Measurements from ENCODE around the gene TMEM127.

TMEM127 gene

DNA sequence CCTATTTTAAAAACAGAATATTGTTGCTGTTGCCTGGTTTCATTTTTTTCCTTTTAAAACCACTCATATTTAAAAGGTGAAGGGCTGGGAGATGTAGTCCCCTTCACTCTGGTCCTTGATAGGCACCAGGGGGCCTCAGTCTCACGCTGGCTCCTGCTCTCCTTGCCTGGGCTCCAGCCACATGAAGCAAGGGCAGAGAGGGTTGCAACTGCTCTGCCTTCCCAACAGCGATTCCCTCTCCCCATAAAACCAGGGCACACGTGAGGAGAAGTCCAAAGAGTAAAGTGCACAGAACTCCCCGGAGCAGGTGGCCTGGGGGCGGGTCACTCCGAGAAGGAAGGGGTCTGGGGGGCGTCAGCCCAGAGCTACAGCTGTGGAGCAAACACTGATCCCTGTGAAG lies 12.8 kb downstream of the TMEM127 start:
- DNase-seq (ENCODE audit: low read depth, low spot score) = no peak
- no CpG with 5 or more reads among the region's 7 CpGs for WGBS (ENCODE audit: insufficient coverage, insufficient read length)
- Histone ChIP-seq H3K27me3 (ENCODE audit: control insufficient read depth, insufficient read depth, low read length) (no peaks in the 10 kb centered on the region), H3K36me3 (ENCODE audit: control insufficient read depth, insufficient read depth, low read length) (peaks cover 13% of the 10 kb centered on the region; the same call in 1 of the 2 replicates), H3K9me3 (ENCODE audit: control insufficient read depth, insufficient read depth, low read length) (no peaks in the 10 kb centered on the region), H3K4me1 (ENCODE audit: control insufficient read depth, insufficient read depth, low read length) (no peaks in the 10 kb centered on the region), H3K4me3 (ENCODE audit: low read length) (no peak overlapping the region; the same call in 1 of the 2 replicates), H3K27ac (ENCODE audit: low read length) (no peak overlapping the region)

DNA sequence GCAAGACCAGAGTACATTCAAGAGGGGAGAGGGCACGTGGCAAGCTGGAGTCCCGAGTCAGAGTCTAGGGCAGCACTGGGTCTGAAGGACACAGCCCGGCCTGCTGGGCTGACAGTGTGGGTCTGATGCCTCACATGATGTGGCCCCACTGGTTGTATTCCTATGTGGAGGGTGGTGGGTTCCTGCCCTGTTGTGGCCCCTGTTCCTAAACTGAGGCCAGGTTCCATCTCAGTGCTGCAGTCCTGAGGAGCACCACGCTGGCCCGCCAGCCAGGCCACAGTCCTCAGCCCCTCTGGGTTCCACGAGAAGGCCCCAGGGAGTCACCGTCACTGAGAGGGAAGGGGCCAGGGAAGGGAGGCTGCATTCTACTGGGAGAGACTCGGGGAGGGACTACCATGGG lies 13.3 kb downstream of the TMEM127 start:
- Histone ChIP-seq H3K27me3 (ENCODE audit: control insufficient read depth, insufficient read depth, low read length) (no peaks in the 10 kb centered on the region), H3K4me1 (ENCODE audit: control insufficient read depth, insufficient read depth, low read length) (no peaks in the 10 kb centered on the region), H3K36me3 (ENCODE audit: control insufficient read depth, insufficient read depth, low read length) (peaks cover 13% of the 10 kb centered on the region; the same call in 1 of the 2 replicates), H3K27ac (ENCODE audit: low read length) (no peak overlapping the region), H3K4me3 (ENCODE audit: low read length) (no peak overlapping the region), H3K9me3 (ENCODE audit: control insufficient read depth, insufficient read depth, low read length) (no peaks in the 10 kb centered on the region)
- no CpG with 5 or more reads among the region's 8 CpGs for WGBS (ENCODE audit: insufficient coverage, insufficient read length)
- no peak for DNase-seq (ENCODE audit: low read depth, low spot score)

DNA sequence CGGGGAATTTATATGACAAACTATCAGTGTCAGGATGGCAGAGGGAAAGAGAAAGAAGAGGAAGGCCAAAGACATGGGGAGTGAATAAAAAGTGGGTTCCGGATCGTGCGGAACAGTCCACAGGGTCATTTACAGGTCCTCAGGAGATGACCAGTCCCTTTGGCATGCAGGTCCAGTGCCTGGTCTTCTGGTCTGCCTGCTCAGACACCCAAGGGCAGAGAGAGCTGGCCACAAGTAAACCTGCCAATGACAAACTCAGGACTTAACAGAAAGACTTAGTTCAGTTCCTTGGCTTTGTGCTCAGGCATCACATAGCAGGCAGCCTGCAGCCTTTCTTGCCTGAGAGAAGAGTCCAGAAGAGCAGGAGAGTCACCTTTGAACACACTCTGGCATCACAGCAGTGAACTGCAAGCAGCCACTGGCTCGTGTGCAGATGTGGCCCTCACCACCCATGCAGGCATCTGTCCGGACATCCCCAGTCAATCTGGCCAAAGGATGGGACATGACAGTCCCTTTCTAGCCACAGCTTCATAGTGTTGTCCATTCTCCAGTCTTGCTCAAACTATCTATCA lies 14.0 kb downstream of the TMEM127 start:
- no peak overlapping the region for H3K4me3 ChIP-seq (ENCODE audit: low read length)
- DNase-seq (ENCODE audit: low read depth, low spot score) = no peak
- no CpG with 5 or more reads among the region's 6 CpGs for WGBS (ENCODE audit: insufficient coverage, insufficient read length)
- no peaks in the 10 kb centered on the region for H3K9me3 ChIP-seq (ENCODE audit: control insufficient read depth, insufficient read depth, low read length)
- no peaks in the 10 kb centered on the region for H3K27me3 ChIP-seq (ENCODE audit: control insufficient read depth, insufficient read depth, low read length)
- no peaks in the 10 kb centered on the region for H3K4me1 ChIP-seq (ENCODE audit: control insufficient read depth, insufficient read depth, low read length)
- no peak overlapping the region for H3K27ac ChIP-seq (ENCODE audit: low read length)
- H3K36me3 ChIP-seq (ENCODE audit: control insufficient read depth, insufficient read depth, low read length) = peaks cover 13% of the 10 kb centered on the region; the same call in 1 of the 2 replicates

DNA sequence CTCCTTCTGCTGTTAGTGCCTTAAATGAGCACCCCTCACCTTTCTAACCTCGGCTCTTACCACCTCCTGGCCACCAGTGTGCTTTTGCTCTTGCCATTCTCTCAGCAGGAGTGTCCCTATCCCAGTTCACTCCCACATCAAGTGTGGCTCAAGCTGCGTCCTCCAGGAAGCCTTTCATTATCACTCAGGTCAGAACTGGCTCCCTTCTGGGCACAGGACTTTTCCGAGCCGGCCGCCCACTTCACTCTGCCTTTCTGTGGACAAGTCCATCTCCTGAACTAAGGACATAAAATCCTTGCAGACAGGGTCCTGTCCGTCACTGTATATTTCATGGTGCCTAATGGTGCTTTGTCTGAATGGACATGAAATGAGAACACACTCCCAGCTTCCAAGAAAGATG lies 15.6 kb downstream of the TMEM127 start:
- Histone ChIP-seq H3K36me3 (ENCODE audit: control insufficient read depth, insufficient read depth, low read length) (peaks cover 13% of the 10 kb centered on the region; the same call in 1 of the 2 replicates), H3K4me1 (ENCODE audit: control insufficient read depth, insufficient read depth, low read length) (no peaks in the 10 kb centered on the region), H3K27me3 (ENCODE audit: control insufficient read depth, insufficient read depth, low read length) (no peaks in the 10 kb centered on the region), H3K27ac (ENCODE audit: low read length) (no peak overlapping the region), H3K9me3 (ENCODE audit: control insufficient read depth, insufficient read depth, low read length) (no peaks in the 10 kb centered on the region), H3K4me3 (ENCODE audit: low read length) (no peak overlapping the region)
- DNase-seq (ENCODE audit: low read depth, low spot score) = no peak
- WGBS (ENCODE audit: insufficient coverage, insufficient read length) = no CpG with 5 or more reads among the region's 6 CpGs

DNA sequence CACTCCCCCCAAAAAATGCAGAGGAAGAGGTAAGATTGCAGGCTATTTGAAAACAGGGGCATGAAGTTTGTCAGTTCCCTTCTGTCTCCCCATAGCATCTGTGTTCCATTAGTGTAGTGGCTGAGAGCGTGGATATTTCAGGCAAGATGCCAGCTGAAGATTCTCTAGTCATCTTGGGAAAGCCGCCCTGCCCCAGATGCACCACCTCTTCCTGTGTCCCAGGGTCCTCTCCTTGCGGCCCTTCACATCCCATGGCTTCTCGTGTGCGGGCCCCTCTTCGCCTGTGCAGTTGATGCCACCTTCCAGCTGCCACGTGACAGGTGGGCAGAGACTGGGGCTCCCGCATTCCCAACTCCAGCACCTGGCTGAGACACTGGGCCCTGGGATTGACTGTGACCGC lies 16.1 kb downstream of the TMEM127 start:
- H3K27me3 ChIP-seq (ENCODE audit: control insufficient read depth, insufficient read depth, low read length) = no peaks in the 10 kb centered on the region
- WGBS (ENCODE audit: insufficient coverage, insufficient read length) = no CpG with 5 or more reads among the region's 9 CpGs

DNA sequence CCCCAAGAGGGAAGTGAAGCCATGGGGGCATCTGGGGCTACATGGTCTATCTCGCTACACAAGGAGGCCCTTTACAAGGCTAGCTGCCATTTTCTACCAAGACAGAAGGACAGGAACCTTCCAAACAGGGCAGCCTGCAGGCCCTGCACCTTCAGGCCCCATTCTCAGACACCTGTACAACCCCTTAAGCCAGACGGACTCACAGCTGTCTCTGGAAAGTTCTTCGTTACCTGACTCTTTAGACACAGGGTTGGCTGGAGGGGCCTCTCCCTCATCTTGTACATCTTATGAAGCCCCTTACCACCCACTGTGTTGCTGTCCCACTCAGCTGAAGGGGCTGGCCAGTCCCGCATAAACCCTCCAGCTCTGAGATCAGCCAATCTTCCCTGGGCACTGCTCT lies 17.2 kb downstream of the TMEM127 start:
- H3K9me3 ChIP-seq (ENCODE audit: control insufficient read depth, insufficient read depth, low read length) = no peaks in the 10 kb centered on the region
- DNase-seq (ENCODE audit: low read depth, low spot score) = no peak
- no CpG with 5 or more reads among the region's 4 CpGs for WGBS (ENCODE audit: insufficient coverage, insufficient read length)
- no peaks in the 10 kb centered on the region for H3K4me1 ChIP-seq (ENCODE audit: control insufficient read depth, insufficient read depth, low read length)
- 0 out of 2 replicates have a peak, but pooled peaks cover 10% of the 10 kb centered on the region for H3K36me3 ChIP-seq (ENCODE audit: control insufficient read depth, insufficient read depth, low read length)
- no peak overlapping the region for H3K4me3 ChIP-seq (ENCODE audit: low read length)
- no peaks in the 10 kb centered on the region for H3K27me3 ChIP-seq (ENCODE audit: control insufficient read depth, insufficient read depth, low read length)
- no peak overlapping the region for H3K27ac ChIP-seq (ENCODE audit: low read length)

More for the DNA sequence above, 16.1 kb downstream of the TMEM127 start:
- Histone ChIP-seq H3K27ac (ENCODE audit: low read length) (no peak overlapping the region), H3K36me3 (ENCODE audit: control insufficient read depth, insufficient read depth, low read length) (peaks cover 13% of the 10 kb centered on the region; the same call in 1 of the 2 replicates), H3K4me1 (ENCODE audit: control insufficient read depth, insufficient read depth, low read length) (no peaks in the 10 kb centered on the region), H3K9me3 (ENCODE audit: control insufficient read depth, insufficient read depth, low read length) (no peaks in the 10 kb centered on the region), H3K4me3 (ENCODE audit: low read length) (no peak overlapping the region)
- no peak for DNase-seq (ENCODE audit: low read depth, low spot score)

DNA sequence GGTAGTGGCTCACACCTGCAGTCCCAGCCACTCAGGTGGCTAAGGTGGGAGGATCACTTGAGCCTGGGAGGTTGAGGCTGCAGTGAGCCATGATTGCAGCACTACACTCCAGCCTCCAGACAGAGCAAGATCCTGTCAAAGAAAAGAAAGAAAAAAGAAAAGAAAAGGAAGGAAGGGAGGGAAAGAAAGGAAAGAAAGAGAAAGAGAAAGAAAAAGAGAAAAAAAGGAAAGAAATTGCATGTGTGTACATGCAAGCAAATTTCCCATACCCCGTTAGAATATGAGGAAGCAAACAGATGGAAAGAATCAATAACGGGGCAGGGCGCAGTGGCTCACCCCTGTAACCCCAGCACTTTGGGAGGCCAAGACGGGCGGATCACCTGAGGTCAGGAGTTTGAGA lies 17.9 kb downstream of the TMEM127 start:
- Histone ChIP-seq H3K4me1 (ENCODE audit: control insufficient read depth, insufficient read depth, low read length) (no peaks in the 10 kb centered on the region), H3K9me3 (ENCODE audit: control insufficient read depth, insufficient read depth, low read length) (no peaks in the 10 kb centered on the region), H3K27me3 (ENCODE audit: control insufficient read depth, insufficient read depth, low read length) (no peaks in the 10 kb centered on the region), H3K4me3 (ENCODE audit: low read length) (no peak overlapping the region), H3K27ac (ENCODE audit: low read length) (no peak overlapping the region), H3K36me3 (ENCODE audit: control insufficient read depth, insufficient read depth, low read length) (0 out of 2 replicates have a peak, but pooled peaks cover 5% of the 10 kb centered on the region)
- no peak for DNase-seq (ENCODE audit: low read depth, low spot score)
- no CpG with 5 or more reads among the region's 5 CpGs for WGBS (ENCODE audit: insufficient coverage, insufficient read length)

DNA sequence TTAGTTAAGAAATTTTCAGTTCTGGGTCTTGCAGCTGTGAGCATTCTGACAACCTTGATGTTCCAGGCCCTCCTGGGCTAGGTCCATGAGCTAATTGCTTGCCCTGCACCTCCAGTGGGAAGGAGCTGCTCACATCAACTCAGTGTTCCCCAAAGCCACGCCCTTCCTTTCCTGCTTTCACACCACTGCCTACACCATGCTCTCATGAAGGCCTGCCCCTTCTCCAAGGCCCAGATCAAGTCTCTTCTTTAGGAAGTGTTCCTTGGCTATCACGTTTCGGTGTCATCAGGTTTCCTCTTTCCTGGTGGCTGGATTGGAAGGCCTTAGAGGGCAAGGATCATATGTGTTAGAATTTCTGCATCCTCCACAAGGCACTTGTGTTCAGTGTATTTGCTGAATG lies 18.8 kb downstream of the TMEM127 start:
- WGBS (ENCODE audit: insufficient coverage, insufficient read length) = no CpG with 5 or more reads among the region's 3 CpGs
- DNase-seq (ENCODE audit: low read depth, low spot score) = no peak
- H3K4me1 ChIP-seq (ENCODE audit: control insufficient read depth, insufficient read depth, low read length) = no peaks in the 10 kb centered on the region
- H3K9me3 ChIP-seq (ENCODE audit: control insufficient read depth, insufficient read depth, low read length) = no peaks in the 10 kb centered on the region
- H3K36me3 ChIP-seq (ENCODE audit: control insufficient read depth, insufficient read depth, low read length) = no peaks in the 10 kb centered on the region
- H3K4me3 ChIP-seq (ENCODE audit: low read length) = no peak overlapping the region
- H3K27me3 ChIP-seq (ENCODE audit: control insufficient read depth, insufficient read depth, low read length) = no peaks in the 10 kb centered on the region
- H3K27ac ChIP-seq (ENCODE audit: low read length) = no peak overlapping the region

DNA sequence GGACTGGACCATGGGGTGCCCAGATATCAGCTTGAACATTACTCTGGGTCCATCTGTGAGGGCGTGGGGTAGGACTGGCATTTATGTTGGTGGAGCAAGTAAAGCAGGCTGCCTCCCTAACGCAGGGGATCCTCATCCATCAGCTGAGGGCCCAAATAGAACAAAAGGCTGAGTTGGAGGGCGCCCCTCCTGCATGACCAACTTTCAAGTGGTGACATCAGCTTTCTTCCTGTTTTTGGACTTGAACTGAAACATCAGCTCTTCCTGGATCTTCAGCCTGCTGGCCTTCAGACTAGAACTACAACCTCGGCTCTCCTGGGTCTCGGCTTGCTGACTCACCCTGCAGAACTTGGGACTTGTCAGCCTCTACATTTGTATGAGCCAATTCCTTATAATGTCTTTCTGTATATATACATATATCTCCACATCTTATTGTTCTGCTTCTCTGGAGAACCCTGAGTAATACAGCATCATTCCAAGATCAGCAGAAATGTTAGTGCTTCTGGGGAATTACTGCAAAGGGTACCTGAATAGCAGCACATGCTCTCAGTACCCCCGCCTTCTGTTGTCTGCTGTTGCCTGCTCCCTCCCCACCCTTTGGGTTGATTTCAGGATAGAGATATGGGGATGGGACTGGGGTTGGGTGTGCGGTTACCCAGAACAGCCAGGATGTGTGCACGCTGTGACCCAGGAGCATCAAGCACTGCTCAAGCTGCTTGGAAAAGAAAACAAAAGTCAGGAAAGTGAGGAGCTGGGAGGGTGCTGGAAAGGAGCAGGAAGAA lies 20.0 kb downstream of the TMEM127 start:
- Histone ChIP-seq H3K36me3 (ENCODE audit: control insufficient read depth, insufficient read depth, low read length) (no peaks in the 10 kb centered on the region), H3K4me1 (ENCODE audit: control insufficient read depth, insufficient read depth, low read length) (no peaks in the 10 kb centered on the region), H3K27me3 (ENCODE audit: control insufficient read depth, insufficient read depth, low read length) (no peaks in the 10 kb centered on the region), H3K27ac (ENCODE audit: low read length) (no peak overlapping the region), H3K9me3 (ENCODE audit: control insufficient read depth, insufficient read depth, low read length) (no peaks in the 10 kb centered on the region), H3K4me3 (ENCODE audit: low read length) (no peak overlapping the region)
- DNase-seq (ENCODE audit: low read depth, low spot score) = no peak
- no CpG with 5 or more reads among the region's 8 CpGs for WGBS (ENCODE audit: insufficient coverage, insufficient read length)

DNA sequence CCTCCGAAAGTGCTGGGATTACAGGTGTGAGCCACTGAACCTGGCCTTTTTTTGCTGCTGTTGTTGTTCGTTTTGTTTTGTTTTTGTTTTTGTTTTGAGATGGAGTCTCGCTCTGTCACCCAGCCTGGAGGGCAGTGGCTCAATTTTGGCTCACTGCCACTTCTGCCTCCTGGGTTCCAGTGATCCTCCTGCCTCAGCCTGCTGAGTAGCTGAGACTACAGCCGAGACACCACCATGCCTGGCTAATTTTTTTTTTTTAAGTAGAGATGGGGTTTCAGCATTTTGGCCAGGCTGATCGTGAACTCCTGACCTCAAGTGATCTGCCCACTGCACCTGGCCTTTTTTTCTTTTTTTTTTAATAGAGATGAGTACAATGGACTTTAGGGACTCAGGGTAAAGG lies 22.0 kb downstream of the TMEM127 start:
- Histone ChIP-seq H3K4me3 (ENCODE audit: low read length) (no peak overlapping the region), H3K9me3 (ENCODE audit: control insufficient read depth, insufficient read depth, low read length) (no peaks in the 10 kb centered on the region), H3K36me3 (ENCODE audit: control insufficient read depth, insufficient read depth, low read length) (no peaks in the 10 kb centered on the region), H3K27ac (ENCODE audit: low read length) (no peak overlapping the region), H3K27me3 (ENCODE audit: control insufficient read depth, insufficient read depth, low read length) (no peaks in the 10 kb centered on the region), H3K4me1 (ENCODE audit: control insufficient read depth, insufficient read depth, low read length) (no peaks in the 10 kb centered on the region)
- DNase-seq (ENCODE audit: low read depth, low spot score) = no peak
- WGBS (ENCODE audit: insufficient coverage, insufficient read length) = no CpG with 5 or more reads among the region's 5 CpGs

Measured in iPS DF 6.9 (cell line).